Measurements from ENCODE around the gene LHFPL2.

DNA sequence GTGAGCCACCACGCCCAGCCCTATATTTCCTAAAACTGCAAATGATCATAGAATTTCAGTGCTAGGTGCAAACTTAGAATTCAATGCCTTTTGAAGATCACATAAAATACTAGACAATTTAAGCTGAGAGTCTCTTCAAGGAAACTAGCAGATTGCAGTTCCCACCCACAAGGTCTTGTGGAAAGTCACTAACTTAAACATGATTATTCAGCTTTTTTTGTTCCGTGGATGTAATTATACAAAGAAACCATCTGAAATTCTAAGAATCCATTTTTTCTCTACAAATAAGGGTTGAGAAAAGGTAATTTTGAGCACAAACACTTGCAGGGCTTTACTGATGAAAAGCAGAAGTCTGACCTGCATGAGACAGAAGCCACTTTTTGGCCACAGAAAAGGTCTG is 4.5 kb upstream of the LHFPL2 start:
- TF ChIP-seq, protein P1, sequence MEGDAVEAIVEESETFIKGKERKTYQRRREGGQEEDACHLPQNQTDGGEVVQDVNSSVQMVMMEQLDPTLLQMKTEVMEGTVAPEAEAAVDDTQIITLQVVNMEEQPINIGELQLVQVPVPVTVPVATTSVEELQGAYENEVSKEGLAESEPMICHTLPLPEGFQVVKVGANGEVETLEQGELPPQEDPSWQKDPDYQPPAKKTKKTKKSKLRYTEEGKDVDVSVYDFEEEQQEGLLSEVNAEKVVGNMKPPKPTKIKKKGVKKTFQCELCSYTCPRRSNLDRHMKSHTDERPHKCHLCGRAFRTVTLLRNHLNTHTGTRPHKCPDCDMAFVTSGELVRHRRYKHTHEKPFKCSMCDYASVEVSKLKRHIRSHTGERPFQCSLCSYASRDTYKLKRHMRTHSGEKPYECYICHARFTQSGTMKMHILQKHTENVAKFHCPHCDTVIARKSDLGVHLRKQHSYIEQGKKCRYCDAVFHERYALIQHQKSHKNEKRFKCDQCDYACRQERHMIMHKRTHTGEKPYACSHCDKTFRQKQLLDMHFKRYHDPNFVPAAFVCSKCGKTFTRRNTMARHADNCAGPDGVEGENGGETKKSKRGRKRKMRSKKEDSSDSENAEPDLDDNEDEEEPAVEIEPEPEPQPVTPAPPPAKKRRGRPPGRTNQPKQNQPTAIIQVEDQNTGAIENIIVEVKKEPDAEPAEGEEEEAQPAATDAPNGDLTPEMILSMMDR (IDR thresholded peaks at IDR 0.05; ENCODE audit: low read depth, low read length, poor library complexity, severe bottlenecking) = no peak
- TF ChIP-seq EZH2phosphoT487 (IDR thresholded peaks at IDR 0.05; ENCODE audit: borderline replicate concordance, low read length) = no peak
